Measurements from ENCODE around the gene HBA1.

HBA1 gene

GRCh38 chr16:177394-177822 lies 928 bp downstream of the HBA1 start:
- TF ChIP-seq CTCF (IDR thresholded peaks at IDR 0.05; ENCODE audit: low read depth, low read length) = no peak
- no peak overlapping the region for H3K4me3 ChIP-seq (ENCODE audit: low read depth, low read length)

GRCh38 chr16:177981-178667 lies 1.6 kb downstream of the HBA1 start:
- no peak for TF ChIP-seq CTCF (IDR thresholded peaks at IDR 0.05; ENCODE audit: low read depth, low read length)
- no peak overlapping the region for H3K4me3 ChIP-seq (ENCODE audit: low read depth, low read length)

GRCh38 chr16:178668-179015 lies 2.2 kb downstream of the HBA1 start:
- no peak for TF ChIP-seq CTCF (IDR thresholded peaks at IDR 0.05; ENCODE audit: low read depth, low read length)

GRCh38 chr16:179211-180092 lies 3.0 kb downstream of the HBA1 start:
- H3K4me3 ChIP-seq (ENCODE audit: low read depth, low read length) = no peak overlapping the region
- no peak for TF ChIP-seq CTCF (IDR thresholded peaks at IDR 0.05; ENCODE audit: low read depth, low read length)

More at GRCh38 chr16:178668-179015, 2.2 kb downstream of the HBA1 start:
- H3K4me3 ChIP-seq (ENCODE audit: low read depth, low read length) = no peak overlapping the region

- TF ChIP-seq CTCF (IDR thresholded peaks at IDR 0.05; ENCODE audit: low read depth, low read length) = 0 out of 2 replicates have a peak, but pooled peaks have one; percentile 12
- H3K4me3 ChIP-seq (ENCODE audit: low read depth, low read length) = peak within 1 kb of the TSS; percentile 43
Observed at GRCh38 chr16:180101-180675, 3.7 kb downstream of the HBA1 start, which contains the start of gene HBQ1. Gene HBQ1, plus strand, starts transcription at chr16:180459. Its CDS starts 28 bp downstream, at chr16:180487.

- H3K4me3 ChIP-seq (ENCODE audit: low read depth, low read length) = peak overlapping the region; percentile 43
- 0 out of 2 replicates have a peak, but pooled peaks have one; percentile 2 for TF ChIP-seq CTCF (IDR thresholded peaks at IDR 0.05; ENCODE audit: low read depth, low read length)
Observed at GRCh38 chr16:180681-181564, 4.4 kb downstream of the HBA1 start.

All from WI38 (cell line).